ENCODE results near the gene IER3IP1. TPM values are rescaled to one million over a fixed set of nuclear protein-coding genes. Genes with fewer than 3 reads are reported as not detected.

IER3IP1 gene
- total RNA-seq, 1 donor from 2014 or later: 14.7 TPM

- no peak for TF ChIP-seq CTCF (IDR thresholded peaks at IDR 0.05; ENCODE audit: insufficient read depth, low read length, severe bottlenecking)
- Histone ChIP-seq H3K4me3 (ENCODE audit: low read depth, low read length) (no peak overlapping the region), H3K27me3 (ENCODE audit: control insufficient read depth, insufficient read depth, low read length) (no peaks in the 10 kb centered on the region), H3K36me3 (ENCODE audit: control insufficient read depth, insufficient read depth, low read length) (no peaks in the 10 kb centered on the region)
- DNase-seq (ENCODE audit: low read depth) (no peak), FAIRE-seq (no peak)
These were observed 4.6 kb upstream of the IER3IP1 start for GRCh38 chr18:47180765-47181164.

GRCh38 chr18:47179520-47179919 lies 3.4 kb upstream of the IER3IP1 start:
- DNase-seq (ENCODE audit: low read depth) (no peak), FAIRE-seq (no peak)
- Histone ChIP-seq H3K36me3 (ENCODE audit: control insufficient read depth, insufficient read depth, low read length) (no peaks in the 10 kb centered on the region), H3K27me3 (ENCODE audit: control insufficient read depth, insufficient read depth, low read length) (no peaks in the 10 kb centered on the region), H3K4me3 (ENCODE audit: low read depth, low read length) (no peak overlapping the region)
- no peak for TF ChIP-seq CTCF (IDR thresholded peaks at IDR 0.05; ENCODE audit: insufficient read depth, low read length, severe bottlenecking)

- H3K4me3 ChIP-seq (ENCODE audit: low read depth, low read length): peak overlapping the region; percentile 69
- TF ChIP-seq CTCF (IDR thresholded peaks at IDR 0.05; ENCODE audit: insufficient read depth, low read length, severe bottlenecking): no peak
- no peak for DNase-seq (ENCODE audit: low read depth)
These were observed 774 bp downstream of the IER3IP1 start for GRCh38 chr18:47175283-47175897.

GRCh38 chr18:47174545-47175116 lies 1.5 kb downstream of the IER3IP1 start:
- no peak overlapping the region for H3K4me3 ChIP-seq (ENCODE audit: low read depth, low read length)
- no peaks in the 10 kb centered on the region for H3K27me3 ChIP-seq (ENCODE audit: control insufficient read depth, insufficient read depth, low read length)
- TF ChIP-seq CTCF (IDR thresholded peaks at IDR 0.05; ENCODE audit: insufficient read depth, low read length, severe bottlenecking): no peak
- DNase-seq (ENCODE audit: low read depth) (peak; percentile 89), FAIRE-seq (no peak)
- peaks cover 2% of the 10 kb centered on the region for H3K36me3 ChIP-seq (ENCODE audit: control insufficient read depth, insufficient read depth, low read length)

More at GRCh38 chr18:47175283-47175897, 774 bp downstream of the IER3IP1 start:
- H3K27me3 ChIP-seq (ENCODE audit: control insufficient read depth, insufficient read depth, low read length): no peaks in the 10 kb centered on the region
- peaks cover 2% of the 10 kb centered on the region for H3K36me3 ChIP-seq (ENCODE audit: control insufficient read depth, insufficient read depth, low read length)
- no peak for FAIRE-seq

- TF ChIP-seq CTCF (IDR thresholded peaks at IDR 0.05; ENCODE audit: insufficient read depth, low read length, severe bottlenecking): no peak
- DNase-seq (ENCODE audit: low read depth) (no peak), FAIRE-seq (no peak)
- Histone ChIP-seq H3K27me3 (ENCODE audit: control insufficient read depth, insufficient read depth, low read length) (no peaks in the 10 kb centered on the region), H3K36me3 (ENCODE audit: control insufficient read depth, insufficient read depth, low read length) (peaks cover 2% of the 10 kb centered on the region), H3K4me3 (ENCODE audit: low read depth, low read length) (no peak overlapping the region)
These were observed 3.7 kb downstream of the IER3IP1 start for GRCh38 chr18:47172476-47172875.

GRCh38 chr18:47168913-47169312 lies 7.3 kb downstream of the IER3IP1 start:
- TF ChIP-seq CTCF (IDR thresholded peaks at IDR 0.05; ENCODE audit: insufficient read depth, low read length, severe bottlenecking): no peak
- Histone ChIP-seq H3K36me3 (ENCODE audit: control insufficient read depth, insufficient read depth, low read length) (peaks cover 2% of the 10 kb centered on the region), H3K27me3 (ENCODE audit: control insufficient read depth, insufficient read depth, low read length) (no peaks in the 10 kb centered on the region), H3K4me3 (ENCODE audit: low read depth, low read length) (no peak overlapping the region)
- DNase-seq (ENCODE audit: low read depth): no peak
- no peak for FAIRE-seq

All from bronchial epithelial cell (primary cell).